HL-60/S4 (cell line): ENCODE results near the gene ERBB2.

Experiments used
- in situ Hi-C: fragments of 300-500 bp; cut with MboI; formaldehyde crosslinking; loops from 2 replicates; pipeline ENCODE4 v1.14.3; 2022; ENCODE audit warnings: low sequenced_read_pairs

The ERBB2 gene

GRCh38 chr17:39699818-39700147 is at the start of gene ERBB2:
ERBB2 (plus strand) TSS chr17:39700064; CDS start chr17:39700239, 175 bp downstream.
- in situ Hi-C loops = no loop called here

- in situ Hi-C loops = no loop called here
These were observed 49.7 kb upstream of the ERBB2 start for GRCh38 chr17:39650121-39650579.

- in situ Hi-C loops = no loop called here
These were observed 47.8 kb upstream of the ERBB2 start for GRCh38 chr17:39651923-39652586.

GRCh38 chr17:39652587-39653315 is 47.1 kb upstream of the ERBB2 start:
- in situ Hi-C loops = no loop called here

- in situ Hi-C loops = no loop called here
These were observed 46.6 kb upstream of the ERBB2 start for GRCh38 chr17:39653316-39653661.

- in situ Hi-C loops = no loop called here
These were observed 46.1 kb upstream of the ERBB2 start for GRCh38 chr17:39653662-39654331.

- in situ Hi-C loops = no loop called here
These were observed 44.8 kb upstream of the ERBB2 start for GRCh38 chr17:39655105-39655504.

- in situ Hi-C loops = no loop called here
These were observed 41.5 kb upstream of the ERBB2 start for GRCh38 chr17:39658346-39658745.

GRCh38 chr17:39658760-39659159 is 41.1 kb upstream of the ERBB2 start:
- in situ Hi-C loops = no loop called here

- in situ Hi-C loops = no loop called here
These were observed 40.4 kb upstream of the ERBB2 start for GRCh38 chr17:39659279-39660010.

GRCh38 chr17:39660011-39660360 is 39.9 kb upstream of the ERBB2 start:
- in situ Hi-C loops = no loop called here

GRCh38 chr17:39660397-39661385 is 39.2 kb upstream of the ERBB2 start:
- in situ Hi-C loops = no loop called here

GRCh38 chr17:39661744-39662541 is 37.9 kb upstream of the ERBB2 start:
- in situ Hi-C loops = no loop called here

- in situ Hi-C loops = no loop called here
These were observed 37.1 kb upstream of the ERBB2 start for GRCh38 chr17:39662551-39663339.

- in situ Hi-C loops = no loop called here
These were observed 36.5 kb upstream of the ERBB2 start for GRCh38 chr17:39663340-39663687.

- in situ Hi-C loops = no loop called here
These were observed 35.9 kb upstream of the ERBB2 start for GRCh38 chr17:39663688-39664580.

GRCh38 chr17:39664581-39665561 is 35.0 kb upstream of the ERBB2 start, which contains the start of gene TCAP:
TCAP (plus strand) TSS chr17:39665349; CDS start chr17:39665360, 11 bp downstream.
- in situ Hi-C loops = no loop called here
